CD4-positive, alpha-beta memory T cell (primary cell): Measurements from ENCODE around the gene ASAP3. TPM values are rescaled to one million over a fixed set of nuclear protein-coding genes. Genes with fewer than 3 reads are reported as not detected.

ENCODE experiments used
- CTCF ChIA-PET: fragments of 350-600 bp; sonication (Branson Sonifier 250); formaldehyde crosslinking; loops from one replicate; lab custom pipeline; 2021; ENCODE audit warnings: inconsistent platforms; ENCODE audit not compliant: partially characterized antibody; lab: Charles Lee
- POLR2A ChIA-PET: fragments of 350-600 bp; sonication (Branson Sonifier 250); formaldehyde crosslinking; loops from one replicate; lab custom pipeline; 2021; ENCODE audit not compliant: partially characterized antibody; lab: Charles Lee
- DNase-seq, 5 donors: peaks; one replicate each; pipeline versions ENCODE4 v3.0.0 to v3.0.0-alpha.2; 2020 to 2022; ENCODE audit warnings: mixed read lengths in 1 of 5
- H3K27ac ChIP-seq: one replicate; pipeline ENCODE4 v1.7.0; 2013; ENCODE audit warnings: low read depth, low read length
- H3K27me3 ChIP-seq: 2 replicates; pipeline ENCODE4 v1.7.0; 2013; ENCODE audit warnings: mild to moderate bottlenecking, low read length, moderate library complexity; ENCODE audit not compliant: insufficient read depth
- H3K36me3 ChIP-seq: 2 replicates; pipeline ENCODE4 v1.7.0; 2013; ENCODE audit warnings: mild to moderate bottlenecking, low read length, moderate library complexity; ENCODE audit not compliant: insufficient read depth
- H3K4me1 ChIP-seq: 2 replicates; pipeline ENCODE4 v1.7.0; 2013; ENCODE audit warnings: mild to moderate bottlenecking, low read length, moderate library complexity; ENCODE audit not compliant: insufficient read depth
- H3K4me3 ChIP-seq, 2 donors: one replicate each; pipeline ENCODE4 v1.7.0; 2013; ENCODE audit warnings: low read length in 2 of 2, mild to moderate bottlenecking in 1 of 2
- H3K9me3 ChIP-seq, 2 donors: one replicate each; pipeline ENCODE4 v1.7.0; 2013; ENCODE audit warnings: low read length in 2 of 2, control low read depth in 1 of 2; ENCODE audit not compliant: control insufficient read depth in 1 of 2
- H3K27ac Mint-ChIP-seq, 7 donors: one replicate each; pipeline ENCODE4 v1.8.0; 2020 to 2021; ENCODE audit warnings: mixed read lengths in 7 of 7, mild to moderate bottlenecking in 6 of 7, inconsistent platforms in 3 of 7, moderate library complexity in 3 of 7
- H3K27me3 Mint-ChIP-seq, 2 donors: one replicate each; pipeline ENCODE4 v1.8.0; 2020 to 2021; ENCODE audit warnings: mixed read lengths in 2 of 2
- H3K36me3 Mint-ChIP-seq, 2 donors: one replicate each; pipeline ENCODE4 v1.8.0; 2020 to 2021; ENCODE audit warnings: mixed read lengths in 2 of 2, inconsistent platforms in 1 of 2, mild to moderate bottlenecking in 1 of 2
- H3K4me1 Mint-ChIP-seq, 4 donors: one replicate each; pipeline ENCODE4 v1.8.0; 2020 to 2021; ENCODE audit warnings: mixed read lengths in 4 of 4, mild to moderate bottlenecking in 1 of 4
- H3K4me3 Mint-ChIP-seq, 8 donors: one replicate each; pipeline ENCODE4 v1.8.0; 2020 to 2021; ENCODE audit warnings: mixed read lengths in 8 of 8, mild to moderate bottlenecking in 7 of 8, moderate library complexity in 6 of 8, inconsistent platforms in 3 of 8
- H3K9me3 Mint-ChIP-seq, 8 donors: one replicate each; pipeline ENCODE4 v1.8.0; 2020 to 2021; ENCODE audit warnings: mixed read lengths in 8 of 8, mild to moderate bottlenecking in 5 of 8, inconsistent platforms in 3 of 8, moderate library complexity in 1 of 8
- intact Hi-C: fragments of 100-400 bp; cut with micrococcal nuclease; formaldehyde crosslinking; loops from one replicate; pipeline ENCODE4 v1.15.1; 2023
- polyA plus RNA-seq, 2 donors: library from polyadenylated mRNA; unstranded; fragments of 300-500 nt; fragmentation: Illumina TruSeq; gene quantifications; one replicate each; pipeline ENCODE4 v1.2.3, GENCODE V29; 2021
- total RNA-seq, 2 experiments: library from RNA; stranded (reverse); gene quantifications; one replicate each; pipeline ENCODE4 v1.2.3, GENCODE V29; 2021

ASAP3 gene
- total and polyA plus RNA-seq, 4 experiments from 2014 or later: 0.73 to 1.4 (median 1.3) TPM

- Mint-ChIP-seq H3K27ac (no peak overlapping the region), H3K9me3 (no peaks in the 10 kb centered on the region), H3K27me3 (peaks cover 8 to 20% of the 10 kb centered on the region in 2 donors), H3K4me1 (peaks cover 0 to 5% (median 1%) of the 10 kb centered on the region in 4 donors), H3K36me3 (no peaks in the 10 kb centered on the region), H3K4me3 (no peak overlapping the region)
- ChIA-PET POLR2A (no interaction called here), CTCF (no interaction called here)
- no peaks in the 10 kb centered on the region for H3K9me3 ChIP-seq
- H3K27ac ChIP-seq: no peak overlapping the region
- no peak overlapping the region for H3K4me3 ChIP-seq
- no peak for DNase-seq
- H3K27me3 ChIP-seq: no peaks in the 10 kb centered on the region
- intact Hi-C loops: no loop called here
- no peaks in the 10 kb centered on the region for H3K4me1 ChIP-seq
- H3K36me3 ChIP-seq: no peaks in the 10 kb centered on the region
These were observed 21.2 kb downstream of the ASAP3 start for GRCh38 chr1:23462766-23463165.

GRCh38 chr1:23461050-23461449 lies 22.9 kb downstream of the ASAP3 start:
- H3K4me3 ChIP-seq: no peak overlapping the region
- Mint-ChIP-seq H3K27ac (no peak overlapping the region), H3K27me3 (peaks cover 10 to 22% of the 10 kb centered on the region in 2 donors), H3K4me3 (no peak overlapping the region), H3K4me1 (peaks cover 0 to 10% (median 5%) of the 10 kb centered on the region in 4 donors), H3K9me3 (no peaks in the 10 kb centered on the region), H3K36me3 (no peaks in the 10 kb centered on the region)
- no peaks in the 10 kb centered on the region for H3K27me3 ChIP-seq
- ChIA-PET POLR2A (no interaction called here), CTCF (no interaction called here)
- no peak overlapping the region for H3K27ac ChIP-seq
- intact Hi-C loops: no loop called here
- no peaks in the 10 kb centered on the region for H3K9me3 ChIP-seq
- no peaks in the 10 kb centered on the region for H3K4me1 ChIP-seq
- no peaks in the 10 kb centered on the region for H3K36me3 ChIP-seq
- DNase-seq: no peak

GRCh38 chr1:23460519-23460918 lies 23.5 kb downstream of the ASAP3 start:
- Histone ChIP-seq H3K9me3 (no peaks in the 10 kb centered on the region), H3K27me3 (no peaks in the 10 kb centered on the region), H3K4me3 (no peak overlapping the region), H3K4me1 (no peaks in the 10 kb centered on the region), H3K36me3 (no peaks in the 10 kb centered on the region), H3K27ac (no peak overlapping the region)
- H3K27me3 Mint-ChIP-seq: peaks cover 10 to 23% of the 10 kb centered on the region in 2 donors
- no peaks in the 10 kb centered on the region for H3K9me3 Mint-ChIP-seq
- ChIA-PET CTCF (no interaction called here), POLR2A (no interaction called here)
- no peak overlapping the region for H3K27ac Mint-ChIP-seq
- intact Hi-C loops: no loop called here
- H3K4me1 Mint-ChIP-seq: peaks cover 0 to 10% (median 5%) of the 10 kb centered on the region in 4 donors
- no peaks in the 10 kb centered on the region for H3K36me3 Mint-ChIP-seq
- no peak for DNase-seq
- H3K4me3 Mint-ChIP-seq: no peak overlapping the region

GRCh38 chr1:23459338-23459757 lies 24.6 kb downstream of the ASAP3 start:
- Histone ChIP-seq H3K36me3 (no peaks in the 10 kb centered on the region), H3K4me3 (no peak overlapping the region), H3K4me1 (no peaks in the 10 kb centered on the region), H3K9me3 (no peaks in the 10 kb centered on the region), H3K27ac (no peak overlapping the region), H3K27me3 (no peaks in the 10 kb centered on the region)
- H3K27me3 Mint-ChIP-seq: peaks cover 10 to 24% of the 10 kb centered on the region in 2 donors
- POLR2A ChIA-PET: no interaction called here
- CTCF ChIA-PET: interaction anchor here (0.7 to 1.5 kb wide), 2 partner anchors 37 to 56 kb away, joined by 3 read pairs; no protein-coding TSS in a partner anchor
- H3K9me3 Mint-ChIP-seq: no peaks in the 10 kb centered on the region
- H3K27ac Mint-ChIP-seq: no peak overlapping the region
- no peak for DNase-seq
- no peak overlapping the region for H3K4me3 Mint-ChIP-seq
- no peaks in the 10 kb centered on the region for H3K36me3 Mint-ChIP-seq
- peaks cover 0 to 10% (median 5%) of the 10 kb centered on the region in 4 donors for H3K4me1 Mint-ChIP-seq
- intact Hi-C loops: no loop called here

- H3K4me3 Mint-ChIP-seq: no peak overlapping the region
- no peaks in the 10 kb centered on the region for H3K9me3 Mint-ChIP-seq
- H3K27me3 Mint-ChIP-seq: peaks cover 5 to 18% of the 10 kb centered on the region in 2 donors
- no peak for DNase-seq
- Histone ChIP-seq H3K27me3 (no peaks in the 10 kb centered on the region), H3K4me3 (no peak overlapping the region), H3K4me1 (peaks cover 18% of the 10 kb centered on the region), H3K27ac (no peak overlapping the region), H3K36me3 (no peaks in the 10 kb centered on the region), H3K9me3 (no peaks in the 10 kb centered on the region)
- ChIA-PET CTCF (no interaction called here), POLR2A (no interaction called here)
- no peaks in the 10 kb centered on the region for H3K36me3 Mint-ChIP-seq
- H3K4me1 Mint-ChIP-seq: peaks cover 16 to 29% (median 21%) of the 10 kb centered on the region in 4 donors
- intact Hi-C loops: no loop called here
- H3K27ac Mint-ChIP-seq: peak overlapping the region in 1 of 7 donors; percentile 48
These were observed 27.8 kb downstream of the ASAP3 start for GRCh38 chr1:23456226-23456625.

GRCh38 chr1:23453455-23454000 lies 30.5 kb downstream of the ASAP3 start:
- Mint-ChIP-seq H3K4me1 (peaks cover 14 to 25% (median 21%) of the 10 kb centered on the region in 4 donors), H3K36me3 (no peaks in the 10 kb centered on the region), H3K27ac (peak overlapping the region in 1 of 7 donors; percentile 30), H3K4me3 (no peak overlapping the region), H3K27me3 (peaks cover 3 to 7% of the 10 kb centered on the region in 2 donors), H3K9me3 (no peaks in the 10 kb centered on the region)
- POLR2A ChIA-PET: no interaction called here
- Histone ChIP-seq H3K4me3 (no peak overlapping the region), H3K36me3 (no peaks in the 10 kb centered on the region), H3K9me3 (no peaks in the 10 kb centered on the region), H3K4me1 (peaks cover 18% of the 10 kb centered on the region), H3K27ac (no peak overlapping the region), H3K27me3 (no peaks in the 10 kb centered on the region)
- no peak for DNase-seq
- CTCF ChIA-PET: no interaction called here
- intact Hi-C loops: no loop called here

- peaks cover 0 to 4% of the 10 kb centered on the region in 2 donors for H3K27me3 Mint-ChIP-seq
- no peaks in the 10 kb centered on the region for H3K27me3 ChIP-seq
- ChIA-PET CTCF (interaction anchor here (1.2 kb wide), 1 partner anchor 45 kb away, joined by 4 read pairs; no protein-coding TSS in a partner anchor), POLR2A (interaction anchor here (0.9 kb wide), 1 partner anchor 30 kb away, joined by 5 read pairs; no protein-coding TSS in a partner anchor)
- peaks cover 14 to 25% (median 21%) of the 10 kb centered on the region in 4 donors for H3K4me1 Mint-ChIP-seq
- H3K9me3 Mint-ChIP-seq: no peaks in the 10 kb centered on the region
- H3K4me3 ChIP-seq: no peak overlapping the region
- H3K27ac Mint-ChIP-seq: peak overlapping the region in 6 of 7 donors; percentile 17 to 87 (median 74)
- H3K4me1 ChIP-seq: peaks cover 18% of the 10 kb centered on the region
- intact Hi-C loops: no loop called here
- no peak overlapping the region for H3K27ac ChIP-seq
- H3K4me3 Mint-ChIP-seq: peak overlapping the region in 6 of 8 donors; percentile 7 to 72 (median 40)
- H3K36me3 Mint-ChIP-seq: no peaks in the 10 kb centered on the region
- no peaks in the 10 kb centered on the region for H3K9me3 ChIP-seq
- H3K36me3 ChIP-seq: no peaks in the 10 kb centered on the region
- peak; percentile 62 to 79 (median 70) for DNase-seq
These were observed 32.0 kb downstream of the ASAP3 start for GRCh38 chr1:23452011-23452411.
